GM19468 (cell line): Measurements from ENCODE around the gene BRWD1.
"Not testable (repeated sequence)": the region's sequence is repeated elsewhere in the genome, so short reads cannot be mapped to it uniquely, and the experiment has no call there.

ENCODE experiments used
- ATAC-seq: cut with Tn5 transposase; IDR thresholded peaks from one replicate; pipeline ENCODE4 v1.9.1; 2021; ENCODE audit warnings: mild to moderate bottlenecking, moderate library complexity, moderate number of reproducible peaks; ENCODE audit not compliant: unreplicated experiment; ENCODE audit errors: extremely low read depth

The BRWD1 gene

GRCh38 chr21:39180429-39181019, 132.9 kb downstream of the BRWD1 start:
- no peak for ATAC-seq

- no peak for ATAC-seq
Observed at GRCh38 chr21:39178421-39178820, 135.0 kb downstream of the BRWD1 start.

GRCh38 chr21:39176271-39176709, 137.1 kb downstream of the BRWD1 start:
- no peak for ATAC-seq

GRCh38 chr21:39175665-39176064, 137.8 kb downstream of the BRWD1 start:
- ATAC-seq, result no peak

GRCh38 chr21:39175154-39175553, 138.3 kb downstream of the BRWD1 start:
- no peak for ATAC-seq

- no peak for ATAC-seq
Observed at GRCh38 chr21:39173716-39174680, 139.4 kb downstream of the BRWD1 start.

GRCh38 chr21:39169906-39170305, 143.5 kb downstream of the BRWD1 start:
- ATAC-seq, result no peak

GRCh38 chr21:39168800-39169199, 144.6 kb downstream of the BRWD1 start:
- ATAC-seq, result no peak

- no peak for ATAC-seq
Observed at GRCh38 chr21:39164523-39164922, 148.9 kb downstream of the BRWD1 start.

- ATAC-seq, result no peak
Observed at GRCh38 chr21:39161064-39161463, 152.4 kb downstream of the BRWD1 start.

- no peak for ATAC-seq
Observed at GRCh38 chr21:39159342-39160063, 153.9 kb downstream of the BRWD1 start.

GRCh38 chr21:39157241-39157640, 156.2 kb downstream of the BRWD1 start:
- ATAC-seq, result not testable (repeated sequence)

GRCh38 chr21:39156024-39156423, 157.4 kb downstream of the BRWD1 start:
- ATAC-seq, result no peak

GRCh38 chr21:39155578-39155977, 157.9 kb downstream of the BRWD1 start:
- ATAC-seq, result no peak

- ATAC-seq, result no peak
Observed at GRCh38 chr21:39153842-39154241, 159.6 kb downstream of the BRWD1 start.

- ATAC-seq, result no peak
Observed at GRCh38 chr21:39153373-39153772, 160.1 kb downstream of the BRWD1 start.

- no peak for ATAC-seq
Observed at GRCh38 chr21:39152271-39152670, 161.2 kb downstream of the BRWD1 start.

- no peak for ATAC-seq
Observed at GRCh38 chr21:39150877-39151276, 162.6 kb downstream of the BRWD1 start.

- no peak for ATAC-seq
Observed at GRCh38 chr21:39150316-39150715, 163.1 kb downstream of the BRWD1 start.

- ATAC-seq, result no peak
Observed at GRCh38 chr21:39149882-39150281, 163.6 kb downstream of the BRWD1 start.

- ATAC-seq, result no peak
Observed at GRCh38 chr21:39148975-39149374, 164.5 kb downstream of the BRWD1 start.
